NCI-H82 (cell line): ENCODE data around the gene ZNF619.

Source experiments
- DNase-seq: peaks from one replicate; lab custom pipeline; 2025; lab: John Stamatoyannopoulos, UW

ZNF619 gene

DNA sequence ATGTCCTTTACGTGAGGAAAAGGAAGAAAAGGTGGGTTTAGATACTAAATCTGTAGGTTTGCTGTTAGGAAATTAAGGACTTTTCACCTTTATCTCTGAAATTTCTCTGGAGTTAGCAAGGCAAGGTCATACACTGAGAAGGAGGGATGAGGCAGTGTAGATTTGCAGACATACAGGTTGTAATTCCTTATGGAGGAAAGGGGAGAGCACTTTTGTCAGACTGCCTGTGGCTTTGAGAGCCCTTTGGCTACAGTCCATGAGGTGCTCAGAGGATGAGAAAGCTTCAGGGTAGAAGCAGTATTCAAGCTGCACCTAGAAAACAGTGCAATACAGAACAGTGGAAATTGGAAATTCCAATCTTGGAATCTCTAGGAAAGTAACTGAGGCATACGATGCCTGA is 11.5 kb upstream of the ZNF619 start:
- DNase-seq: no peak

DNA sequence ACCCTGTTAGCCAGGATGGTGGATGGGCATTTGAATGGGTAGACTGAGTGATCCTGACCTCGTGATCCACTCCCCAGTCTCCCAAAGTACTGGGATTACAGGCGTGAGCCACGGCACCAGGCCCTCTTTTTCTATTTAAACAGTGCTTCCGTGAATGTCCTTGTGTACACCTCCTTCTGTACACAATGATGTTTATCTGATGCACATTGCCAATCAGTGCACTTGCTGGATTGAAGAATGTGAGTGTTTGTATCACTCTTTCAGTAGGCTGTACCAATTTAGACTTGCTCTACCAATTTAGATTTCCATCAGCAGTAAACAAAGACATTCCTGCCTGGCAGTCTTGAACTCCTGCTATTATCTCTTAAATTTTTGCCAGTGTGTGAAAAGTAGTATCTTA is 8.9 kb upstream of the ZNF619 start:
- no peak for DNase-seq

DNA sequence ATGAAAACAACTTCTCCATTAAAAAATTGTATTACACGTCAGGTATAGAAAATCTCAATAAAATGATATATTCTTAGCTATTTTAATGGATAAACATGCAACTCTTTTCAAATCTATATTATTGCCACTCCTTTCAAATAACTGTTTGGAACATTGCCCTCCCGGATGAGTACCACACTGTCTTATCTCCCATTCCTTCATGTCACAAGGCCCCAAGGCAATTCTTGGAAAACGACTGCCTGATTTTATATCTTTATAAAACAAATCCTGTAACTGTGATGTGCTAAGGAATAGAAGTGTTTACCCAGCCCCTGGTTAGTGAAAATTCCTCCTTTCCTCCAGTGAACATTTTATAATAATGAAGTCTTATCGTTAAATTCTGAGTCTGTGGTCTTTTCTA is 6.2 kb upstream of the ZNF619 start:
- no peak for DNase-seq

DNA sequence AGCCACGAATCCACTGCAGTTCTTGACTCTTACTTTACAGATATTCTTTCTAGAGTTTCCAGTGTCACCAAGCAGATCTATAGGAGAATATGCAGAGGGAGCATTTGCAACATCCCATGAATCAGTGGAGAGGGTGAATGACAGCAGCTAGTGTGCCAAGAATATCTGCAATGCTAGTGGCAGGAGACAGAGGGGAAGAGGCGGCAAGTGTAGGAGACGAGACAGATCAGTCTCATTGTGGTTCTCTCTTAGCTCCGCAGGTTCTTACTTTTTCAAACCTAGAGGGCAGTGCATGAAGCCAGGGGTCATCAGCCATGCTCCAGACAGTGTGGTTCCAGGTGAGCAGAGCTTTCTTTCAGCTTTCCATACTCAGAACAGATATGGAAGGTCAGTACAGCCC is 744 bp downstream of the ZNF619 start:
- DNase-seq: no peak

DNA sequence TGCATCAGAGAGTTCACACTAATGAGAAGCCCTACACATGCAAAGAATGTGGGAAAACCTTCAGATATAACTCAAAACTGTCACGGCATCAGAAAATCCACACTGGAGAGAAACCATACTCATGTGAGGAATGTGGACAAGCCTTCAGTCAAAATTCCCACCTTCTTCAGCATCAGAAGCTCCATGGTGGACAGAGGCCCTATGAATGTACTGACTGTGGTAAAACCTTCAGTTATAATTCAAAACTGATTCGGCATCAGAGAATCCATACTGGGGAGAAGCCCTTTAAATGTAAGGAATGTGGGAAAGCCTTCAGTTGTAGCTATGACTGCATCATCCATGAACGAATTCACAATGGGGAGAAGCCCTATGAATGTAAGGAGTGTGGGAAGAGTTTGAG is 10.2 kb downstream of the ZNF619 start:
- no peak for DNase-seq

DNA sequence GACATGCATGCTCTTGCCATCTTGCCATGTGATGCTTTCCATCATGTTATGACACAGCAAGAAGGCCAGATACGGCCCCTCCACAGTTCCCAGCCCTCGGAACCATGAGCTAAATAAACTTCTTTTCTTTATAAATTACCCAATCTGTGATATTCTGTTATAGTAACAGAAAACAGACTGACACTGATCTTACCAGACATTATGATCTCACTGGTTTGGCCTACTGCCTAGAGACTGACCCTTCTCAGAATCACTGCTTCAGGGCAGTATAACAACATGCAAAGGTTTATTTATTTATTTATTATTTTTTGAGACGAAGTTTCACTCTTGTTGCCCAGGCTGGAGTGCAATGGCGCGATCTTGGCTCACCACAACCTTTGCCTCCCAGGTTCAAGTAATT is 14.0 kb downstream of the ZNF619 start:
- DNase-seq: no peak

DNA sequence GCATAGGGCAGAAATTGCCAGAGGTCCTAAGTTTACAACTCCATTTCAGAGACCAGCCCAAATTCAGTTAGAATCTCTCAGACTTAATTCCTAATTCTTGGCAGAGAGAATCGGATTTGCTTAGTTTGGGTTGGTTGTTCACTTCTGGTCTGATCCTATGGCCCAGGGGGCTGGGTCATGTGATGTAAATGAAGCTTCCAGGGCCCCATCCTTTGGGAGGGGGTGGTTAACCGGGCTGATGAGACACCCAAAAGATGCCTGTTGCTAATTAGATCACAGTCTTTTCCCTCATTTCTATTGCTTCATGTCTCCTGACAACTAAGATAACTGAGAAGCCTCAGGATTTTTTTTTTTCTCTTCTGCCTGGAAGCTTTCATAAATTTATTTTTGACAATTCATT is 17.8 kb downstream of the ZNF619 start:
- no peak for DNase-seq

DNA sequence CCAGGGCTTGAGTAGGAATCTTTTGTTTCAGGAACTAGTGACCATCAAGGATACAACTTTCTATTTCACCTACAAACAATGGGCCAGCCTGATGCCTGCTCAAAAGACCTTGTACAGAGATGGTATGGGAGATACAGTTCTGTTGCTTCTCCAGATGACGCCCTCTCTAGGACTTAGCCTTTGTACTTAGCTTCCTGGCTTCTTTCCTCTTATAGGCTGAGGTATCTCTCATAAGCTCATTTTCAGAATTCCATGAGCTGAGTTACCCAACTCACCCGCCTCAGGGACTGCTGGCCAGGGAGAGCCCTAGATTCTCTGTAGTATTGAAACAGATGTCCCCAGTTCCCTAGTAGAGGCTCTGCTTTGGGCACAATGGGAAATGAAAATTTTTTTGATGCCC is 20.4 kb downstream of the ZNF619 start:
- DNase-seq: no peak

DNA sequence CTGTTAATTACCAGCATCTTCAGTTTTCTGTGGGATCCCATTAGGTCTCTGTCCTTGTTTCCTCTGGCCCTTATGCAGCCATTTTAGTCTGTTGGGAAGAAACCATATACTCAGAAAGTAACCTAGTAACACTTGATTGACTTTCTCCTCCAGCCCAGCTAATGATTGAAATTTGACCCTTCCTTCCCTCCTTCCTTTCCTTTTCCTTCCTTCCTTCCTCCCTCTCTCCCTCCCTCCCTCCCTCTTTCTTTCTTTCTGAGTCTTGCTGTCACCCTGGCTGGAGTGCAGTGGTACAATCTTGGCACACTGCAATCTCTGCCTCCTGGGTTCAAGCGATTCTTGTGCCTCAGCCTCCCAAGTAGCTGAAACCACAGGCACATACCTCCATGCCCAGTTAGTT is 23.0 kb downstream of the ZNF619 start:
- no peak for DNase-seq

DNA sequence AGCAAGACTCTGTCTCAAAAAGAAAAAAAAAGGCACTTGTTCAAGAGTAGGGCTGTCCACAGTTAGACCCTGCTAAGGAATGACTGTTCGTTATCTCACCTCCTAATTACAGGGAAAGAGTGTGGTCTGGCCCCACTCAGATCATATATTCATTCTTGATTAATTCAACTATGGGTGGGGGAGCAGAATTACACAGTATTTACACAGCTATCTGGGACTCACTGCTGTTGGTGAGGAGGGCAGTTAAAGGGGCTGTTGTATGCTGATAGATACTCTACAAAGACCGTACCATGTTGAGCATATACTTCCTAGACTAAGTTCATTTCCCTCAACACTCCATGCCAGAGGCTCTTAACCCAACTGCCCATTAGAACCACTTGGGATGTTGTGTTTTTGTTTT is 25.1 kb downstream of the ZNF619 start:
- DNase-seq: no peak

DNA sequence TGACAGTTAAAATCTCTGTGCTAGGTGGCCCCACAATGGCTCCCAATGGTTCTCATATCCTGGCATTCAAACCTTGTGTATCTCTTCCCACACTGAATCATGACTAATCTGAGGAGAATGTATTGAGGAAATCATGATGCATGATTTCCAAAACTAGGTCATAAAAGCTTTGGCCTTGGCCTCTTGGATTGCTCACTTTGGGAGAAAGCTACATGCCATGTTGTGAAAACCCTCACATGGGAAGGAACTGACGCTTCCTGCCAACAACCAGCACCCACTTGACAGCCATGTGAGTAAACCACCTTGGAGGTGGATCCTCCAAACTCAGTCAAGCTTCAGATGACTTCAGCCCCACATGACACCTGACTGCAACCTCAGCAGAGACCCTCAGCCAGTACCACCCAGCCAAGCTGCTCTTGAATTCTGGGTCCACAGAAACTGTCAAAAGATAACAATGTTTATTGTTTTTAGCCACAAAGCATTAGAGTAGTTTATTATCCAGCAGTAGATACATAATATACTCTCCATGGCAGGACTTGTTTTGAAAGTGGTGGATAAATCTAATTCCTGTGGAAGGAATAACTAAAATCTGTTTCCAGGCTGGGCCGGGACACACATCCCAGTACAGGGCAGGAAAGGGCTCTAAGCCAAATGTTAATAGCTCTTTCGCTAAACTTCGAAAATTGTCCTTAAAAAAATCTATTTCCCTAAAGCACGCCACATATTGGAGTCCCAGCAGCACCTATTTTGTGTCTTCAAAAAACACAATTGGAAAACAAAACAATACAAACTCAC is 27.9 kb downstream of the ZNF619 start:
- DNase-seq: no peak

DNA sequence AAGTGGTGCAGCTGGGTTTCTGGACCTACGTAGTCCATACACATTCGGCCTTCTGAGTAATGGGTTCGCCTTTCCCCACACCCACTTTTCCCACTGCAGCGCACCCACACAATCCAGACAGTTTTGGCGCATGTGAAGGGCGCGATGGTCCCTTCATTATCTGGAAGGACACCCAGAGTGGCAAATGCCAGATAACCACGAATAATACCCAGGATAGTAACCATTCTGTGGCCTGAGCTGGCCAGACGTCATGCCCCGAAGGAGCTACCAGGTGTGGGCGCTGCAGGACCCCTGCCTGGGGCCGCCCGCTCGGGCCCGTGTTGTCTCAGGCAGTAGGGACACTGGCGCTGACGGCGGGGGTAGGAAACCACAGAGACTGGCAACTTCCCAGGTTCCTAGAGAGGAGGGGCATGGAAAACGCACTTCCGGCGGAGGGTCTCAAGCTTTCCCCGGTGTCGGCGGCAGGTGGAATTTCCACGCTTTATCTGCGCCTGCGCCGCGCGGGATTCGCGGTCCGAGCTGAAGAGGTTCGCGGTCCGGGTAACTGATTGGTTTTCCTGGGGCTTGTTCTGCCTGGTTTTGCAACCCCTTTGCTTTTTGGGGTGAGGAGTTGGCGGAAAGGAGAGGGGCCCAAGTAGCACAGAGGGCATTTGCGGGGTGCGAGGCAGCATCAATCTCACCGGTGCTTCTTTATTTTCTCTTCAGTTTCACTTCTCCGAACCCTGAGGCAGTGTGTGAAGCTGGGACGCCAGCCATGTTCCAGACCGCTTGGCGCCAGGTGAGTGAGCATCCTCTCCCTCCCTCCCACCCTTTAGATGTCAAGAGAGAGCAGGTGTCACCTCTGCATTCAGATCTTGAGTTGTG is 28.9 kb downstream of the ZNF619 start, which contains the start of gene ZNF620:
TSS of gene ZNF620 (plus strand) at position 441 of the 864 bp plus-strand sequence. CDS start at position 755, 314 bp downstream.
- DNase-seq: peak; percentile 94

DNA sequence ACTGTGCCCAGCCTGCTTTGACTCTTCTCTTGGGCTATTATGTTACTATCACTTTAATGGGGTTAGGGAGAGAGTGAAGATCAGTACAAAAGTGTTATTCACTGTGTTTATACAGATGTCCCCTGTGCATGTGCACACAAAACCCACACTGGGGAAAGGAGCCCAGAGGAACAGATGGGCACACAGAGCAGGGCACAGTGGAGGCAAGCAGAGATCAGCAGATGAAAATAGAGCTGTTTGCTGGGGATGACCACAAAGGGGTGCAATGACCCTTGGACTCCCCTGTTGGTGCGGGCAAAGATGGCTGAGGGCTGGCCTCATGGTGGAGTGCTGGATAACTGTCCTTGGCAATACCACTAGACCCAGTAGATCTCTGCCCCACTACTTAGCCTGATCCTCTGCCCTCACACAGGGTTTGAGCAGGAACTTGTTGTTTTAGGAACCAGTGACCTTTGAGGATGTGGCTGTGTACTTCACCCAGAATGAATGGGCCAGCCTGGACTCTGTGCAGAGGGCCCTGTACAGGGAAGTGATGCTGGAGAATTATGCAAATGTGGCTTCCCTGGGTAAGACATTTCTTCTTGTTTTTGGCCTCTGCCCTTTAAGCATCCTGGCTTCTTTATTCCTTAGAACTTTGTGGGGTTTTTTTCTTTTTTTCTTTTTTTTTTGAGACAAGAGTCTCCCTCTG is 34.3 kb downstream of the ZNF619 start:
- no peak for DNase-seq

DNA sequence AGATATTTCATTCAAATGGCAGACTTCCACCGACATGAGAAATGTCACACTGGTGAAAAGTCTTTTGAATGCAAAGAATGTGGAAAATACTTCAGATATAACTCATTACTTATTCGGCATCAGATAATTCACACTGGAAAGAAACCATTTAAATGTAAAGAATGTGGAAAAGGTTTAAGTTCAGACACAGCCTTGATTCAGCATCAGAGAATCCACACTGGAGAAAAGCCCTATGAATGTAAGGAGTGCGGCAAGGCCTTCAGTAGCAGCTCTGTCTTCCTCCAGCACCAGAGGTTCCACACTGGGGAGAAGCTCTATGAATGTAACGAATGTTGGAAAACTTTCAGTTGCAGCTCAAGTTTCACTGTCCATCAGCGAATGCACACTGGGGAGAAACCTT is 39.3 kb downstream of the ZNF619 start:
- no peak for DNase-seq

DNA sequence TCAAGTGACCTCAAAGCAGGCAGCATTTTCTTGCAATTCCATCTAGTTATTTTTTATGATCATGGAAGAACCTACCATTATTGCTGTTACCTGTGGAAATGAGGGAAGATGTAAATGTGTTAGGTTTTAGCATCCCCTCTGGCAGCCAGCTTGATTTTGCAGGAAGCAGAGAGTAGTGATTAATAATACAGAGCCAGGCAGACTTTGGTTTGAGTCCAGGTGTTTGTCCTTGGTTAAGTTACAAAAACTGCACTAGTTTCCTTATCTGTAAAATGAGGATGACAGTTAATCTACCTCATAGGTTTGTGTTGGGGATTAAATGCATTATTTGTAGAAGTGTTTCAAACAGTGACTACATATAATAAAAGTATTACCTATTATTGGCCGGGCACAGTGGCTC is 41.1 kb downstream of the ZNF619 start:
- no peak for DNase-seq

DNA sequence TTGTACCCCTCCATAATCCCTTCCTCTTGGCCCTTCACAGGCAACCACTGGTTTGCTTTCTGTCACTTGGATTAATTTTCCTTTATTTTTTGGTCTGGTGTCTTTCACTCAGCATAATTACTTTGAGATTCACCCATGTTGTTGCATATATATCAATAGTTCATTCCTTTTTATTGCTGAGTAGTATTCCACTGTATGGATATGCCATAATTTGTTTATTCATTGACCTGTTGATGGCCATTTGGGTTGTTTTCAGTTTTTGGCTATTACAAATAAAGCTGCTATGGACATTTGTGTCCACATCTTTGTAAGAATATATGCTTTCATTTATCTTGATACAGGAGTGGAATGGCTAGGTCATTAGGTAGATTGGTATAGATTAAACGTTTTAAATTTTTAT is 41.9 kb downstream of the ZNF619 start:
- no peak for DNase-seq

DNA sequence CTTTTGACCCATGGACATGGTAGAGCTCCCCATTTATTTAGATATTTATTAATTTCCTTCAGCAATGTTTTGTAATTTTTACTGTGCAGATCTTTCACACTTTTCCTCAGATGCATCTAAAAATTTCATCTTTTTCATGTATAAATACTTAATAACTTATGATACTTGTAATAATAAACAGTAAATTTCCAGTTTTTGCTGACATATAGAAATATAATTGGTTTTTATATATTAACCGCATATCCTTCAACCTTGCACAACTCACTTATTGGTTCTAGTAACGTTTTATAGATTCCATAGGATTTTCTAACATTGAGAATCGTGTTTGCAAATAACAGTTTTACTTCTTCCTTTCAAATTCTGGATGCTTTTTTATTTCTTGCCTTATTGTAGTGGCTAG is 44.3 kb downstream of the ZNF619 start:
- no peak for DNase-seq

DNA sequence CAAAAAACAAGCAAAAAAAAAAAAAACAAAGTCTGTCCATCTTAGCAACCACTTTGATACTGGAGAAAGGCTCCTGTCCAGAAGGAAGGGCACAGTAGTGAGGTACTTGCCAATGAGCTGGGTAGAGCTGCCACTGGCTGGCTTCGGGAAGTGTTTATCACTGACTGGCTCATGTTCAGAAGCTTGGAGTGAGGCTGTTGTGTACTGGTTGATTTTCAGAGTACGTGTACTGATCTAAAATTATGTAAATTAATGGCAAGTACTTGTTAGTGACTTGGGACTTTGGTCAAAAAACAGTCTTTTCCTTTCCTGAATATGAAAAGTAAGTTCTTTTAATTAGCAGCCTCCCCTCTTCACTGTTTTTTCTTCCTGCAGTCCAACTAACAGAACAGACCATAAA is 46.9 kb downstream of the ZNF619 start:
- DNase-seq: peak; percentile 1

DNA sequence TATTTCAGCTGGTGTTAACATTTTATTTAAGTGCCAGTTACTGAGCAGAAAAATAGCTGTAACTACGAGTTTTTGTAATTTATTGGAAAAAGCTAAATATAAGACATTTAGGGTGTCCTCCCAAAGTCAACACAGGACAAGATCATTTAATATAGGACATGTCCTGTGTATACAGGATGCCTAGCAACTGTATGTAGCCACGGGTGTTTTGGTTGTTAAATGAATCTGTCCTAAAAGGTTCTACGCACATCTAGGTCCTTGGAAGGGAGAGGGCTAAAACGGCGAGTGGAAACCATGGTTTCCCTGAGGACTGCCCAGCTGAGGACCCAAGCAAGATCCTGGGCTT is 47.3 kb downstream of the ZNF619 start:
- no peak for DNase-seq

DNA sequence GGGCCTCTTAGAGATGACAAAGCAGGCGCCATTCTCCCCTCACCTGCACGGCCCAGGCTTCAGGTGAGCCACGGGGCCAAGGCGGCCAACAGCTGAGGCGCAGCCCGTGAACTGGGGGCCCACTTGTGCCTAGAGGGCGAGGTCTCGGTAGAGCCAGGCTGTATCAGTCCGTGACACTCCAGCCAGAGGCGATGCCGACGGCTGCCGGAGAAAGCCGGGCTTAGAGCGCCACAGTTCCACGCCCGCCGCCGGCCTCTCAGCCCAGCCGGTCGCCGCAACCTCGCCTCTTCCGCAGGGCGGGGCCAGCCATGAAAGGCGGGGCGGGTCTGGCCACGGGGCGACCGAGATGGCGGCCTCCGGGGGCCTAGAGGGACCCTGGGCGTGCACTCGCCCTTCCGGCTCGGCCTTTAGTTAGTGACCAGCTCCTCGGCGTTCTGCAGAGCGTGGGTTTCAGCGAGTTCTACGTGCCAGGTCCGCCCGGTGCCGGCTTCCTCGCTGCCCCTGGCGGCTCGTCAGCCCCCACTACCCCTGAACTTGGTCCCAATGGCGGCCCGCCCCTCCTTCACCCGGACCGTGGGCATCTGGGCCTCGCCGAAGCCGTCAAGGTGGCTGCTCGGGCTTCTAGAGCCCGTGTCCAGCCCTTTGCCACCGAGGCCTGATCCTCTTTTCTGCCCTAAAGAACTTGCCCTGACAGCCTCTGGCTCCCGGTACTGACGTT is 47.8 kb downstream of the ZNF619 start, which contains the start of gene ZNF621:
TSS of gene ZNF621 (plus strand) at position 393 of the 718 bp plus-strand sequence. CDS start 881 bp downstream, outside the sequence.
- DNase-seq: peak; percentile 87

DNA sequence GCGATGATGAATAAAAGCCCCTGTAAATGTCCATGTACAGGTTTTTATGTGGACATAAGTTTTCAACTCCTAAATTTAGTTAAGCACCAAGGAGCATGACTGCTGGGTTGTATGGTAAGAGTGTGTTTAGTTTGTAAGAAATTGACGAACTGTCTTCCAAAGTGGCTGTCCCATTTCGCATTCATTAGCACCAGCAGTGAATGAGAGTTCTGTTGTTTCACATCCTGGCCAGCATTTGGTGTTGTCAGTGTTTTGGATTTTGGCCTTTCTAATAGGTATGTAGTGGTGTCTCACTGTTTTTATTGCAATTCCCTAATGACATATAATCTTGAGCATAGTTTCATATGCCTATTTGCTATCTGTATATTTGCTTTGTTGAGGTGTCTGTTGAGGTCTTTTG is 51.5 kb downstream of the ZNF619 start:
- no peak for DNase-seq

DNA sequence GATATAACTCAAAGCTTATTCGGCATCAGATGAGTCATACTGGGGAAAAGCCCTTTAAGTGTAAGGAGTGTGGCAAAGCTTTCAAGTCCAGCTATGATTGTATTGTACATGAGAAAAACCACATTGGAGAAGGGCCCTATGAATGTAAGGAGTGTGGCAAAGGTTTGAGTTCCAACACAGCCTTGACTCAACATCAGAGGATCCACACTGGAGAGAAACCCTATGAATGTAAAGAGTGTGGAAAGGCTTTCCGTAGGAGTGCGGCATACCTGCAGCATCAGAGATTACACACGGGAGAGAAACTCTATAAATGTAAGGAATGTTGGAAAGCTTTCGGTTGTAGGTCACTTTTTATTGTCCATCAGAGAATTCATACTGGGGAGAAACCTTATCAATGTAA is 55.3 kb downstream of the ZNF619 start:
- no peak for DNase-seq
